ENCODE measurements around the gene ZNF407. TPM values are rescaled to one million over a fixed set of nuclear protein-coding genes. Genes with fewer than 3 reads are reported as not detected.

ZNF407 gene
- total and polyA plus RNA-seq, 3 donors from 2014 or later: 10.9 to 35.9 (median 30.8) TPM

- Histone ChIP-seq H3K27me3 (no peaks in the 10 kb centered on the region), H3K4me3 (no peak overlapping the region), H3K36me3 (ENCODE audit: low read depth, missing control alignments) (no peaks in the 10 kb centered on the region), H3K4me1 (no peaks in the 10 kb centered on the region), H3K27ac (no peak overlapping the region), H3K9me3 (no peaks in the 10 kb centered on the region)
- DNase-seq: no peak
- 75 to 88% methylated on average over 2 of the region's 2 CpGs for WGBS, 2 donors
- TF ChIP-seq POLR2A (IDR thresholded peaks at IDR 0.05): no peak
- TF ChIP-seq CTCF (IDR thresholded peaks at IDR 0.05): no peak
- intact Hi-C loops (cut with DNase I; ENCODE audit: low total_unique reads): no loop called here
These were observed 308.5 kb downstream of the ZNF407 start for GRCh38 chr18:74906184-74906583.

- DNase-seq: no peak
- WGBS, 2 donors: 89 to 92% methylated on average over 17 of the region's 17 CpGs
- no peak for TF ChIP-seq POLR2A (IDR thresholded peaks at IDR 0.05)
- TF ChIP-seq CTCF (IDR thresholded peaks at IDR 0.05): no peak
- Histone ChIP-seq H3K4me3 (no peak overlapping the region), H3K27ac (no peak overlapping the region), H3K9me3 (no peaks in the 10 kb centered on the region), H3K36me3 (ENCODE audit: low read depth, missing control alignments) (no peaks in the 10 kb centered on the region), H3K27me3 (no peaks in the 10 kb centered on the region), H3K4me1 (no peaks in the 10 kb centered on the region)
- intact Hi-C loops (cut with DNase I; ENCODE audit: low total_unique reads): no loop called here
These were observed 316.5 kb downstream of the ZNF407 start for GRCh38 chr18:74914052-74914591.

GRCh38 chr18:74914648-74915047, 317.0 kb downstream of the ZNF407 start:
- DNase-seq: no peak
- Histone ChIP-seq H3K36me3 (ENCODE audit: low read depth, missing control alignments) (no peaks in the 10 kb centered on the region), H3K27me3 (no peaks in the 10 kb centered on the region), H3K27ac (no peak overlapping the region), H3K4me3 (no peak overlapping the region), H3K9me3 (no peaks in the 10 kb centered on the region), H3K4me1 (no peaks in the 10 kb centered on the region)
- TF ChIP-seq POLR2A (IDR thresholded peaks at IDR 0.05) (no peak), CTCF (IDR thresholded peaks at IDR 0.05) (no peak)
- WGBS, 2 donors: 83 to 91% methylated on average over 2 of the region's 2 CpGs
- intact Hi-C loops (cut with DNase I; ENCODE audit: low total_unique reads): no loop called here

- Histone ChIP-seq H3K27ac (no peak overlapping the region), H3K4me1 (no peaks in the 10 kb centered on the region), H3K27me3 (no peaks in the 10 kb centered on the region), H3K9me3 (no peaks in the 10 kb centered on the region), H3K36me3 (ENCODE audit: low read depth, missing control alignments) (no peaks in the 10 kb centered on the region), H3K4me3 (no peak overlapping the region)
- TF ChIP-seq POLR2A (IDR thresholded peaks at IDR 0.05): no peak
- no peak for TF ChIP-seq CTCF (IDR thresholded peaks at IDR 0.05)
- intact Hi-C loops (cut with DNase I; ENCODE audit: low total_unique reads): no loop called here
- 76 to 80% methylated on average over 5 of the region's 5 CpGs for WGBS, 2 donors
- no peak for DNase-seq
These were observed 319.2 kb downstream of the ZNF407 start for GRCh38 chr18:74916773-74917393.

GRCh38 chr18:74918276-74918790, 320.7 kb downstream of the ZNF407 start:
- Histone ChIP-seq H3K9me3 (no peaks in the 10 kb centered on the region), H3K4me1 (no peaks in the 10 kb centered on the region), H3K27me3 (no peaks in the 10 kb centered on the region), H3K27ac (no peak overlapping the region), H3K4me3 (no peak overlapping the region), H3K36me3 (ENCODE audit: low read depth, missing control alignments) (no peaks in the 10 kb centered on the region)
- WGBS, 2 donors: 92 to 95% methylated on average over 3 of the region's 3 CpGs
- DNase-seq: no peak
- intact Hi-C loops (cut with DNase I; ENCODE audit: low total_unique reads): no loop called here
- TF ChIP-seq POLR2A (IDR thresholded peaks at IDR 0.05) (no peak), CTCF (IDR thresholded peaks at IDR 0.05) (no peak)

Measured in testis (tissue), 3 donors.